Natural killer cell (primary cell): ENCODE measurements around the gene BNC2. TPM values are rescaled to one million over a fixed set of nuclear protein-coding genes. Genes with fewer than 3 reads are reported as not detected.

Experiments
- ATAC-seq, 3 donors: fragments of 150-1000 bp in 2 of 3; fragments of 200-7000 bp in 1 of 3; cut with Tn5 transposase; 1 replicate in 1 of 3; 2 replicates in 2 of 3; pipeline ENCODE4 v1.10.0; 2021; ENCODE audit warnings: mild to moderate bottlenecking in 2 of 3, moderate library complexity in 2 of 3
- DNase-seq, 2 donors: peaks; one replicate each; pipeline versions ENCODE4 v3.0.0 to v3.0.0-alpha.2; 2013 to 2021; ENCODE audit warnings: mixed read lengths in 1 of 2
- H3K27ac ChIP-seq: one replicate; pipeline ENCODE4 v1.5.1; 2013; ENCODE audit warnings: mild to moderate bottlenecking, low read length
- H3K27me3 ChIP-seq: one replicate; pipeline ENCODE4 v1.6.1; 2013; ENCODE audit warnings: low read length; ENCODE audit not compliant: control insufficient read depth, insufficient read depth
- H3K36me3 ChIP-seq: one replicate; pipeline ENCODE4 v1.6.1; 2013; ENCODE audit warnings: low read length; ENCODE audit not compliant: control insufficient read depth, insufficient read depth
- H3K4me1 ChIP-seq: one replicate; pipeline ENCODE4 v1.6.1; 2013; ENCODE audit warnings: low read length; ENCODE audit not compliant: control insufficient read depth, insufficient read depth
- H3K4me3 ChIP-seq: one replicate; pipeline ENCODE4 v1.5.1; 2013; ENCODE audit warnings: low read length
- H3K9me3 ChIP-seq: one replicate; pipeline ENCODE4 v1.6.1; 2013; ENCODE audit warnings: low read length; ENCODE audit not compliant: control insufficient read depth, insufficient read depth
- H3K27ac Mint-ChIP-seq, 2 donors: one replicate each; pipeline ENCODE4 v1.8.0; 2022; ENCODE audit warnings: mild to moderate bottlenecking in 2 of 2, mixed read lengths in 2 of 2, moderate library complexity in 1 of 2
- H3K27me3 Mint-ChIP-seq, 2 donors: one replicate each; pipeline ENCODE4 v1.8.0; 2022; ENCODE audit warnings: low read depth in 2 of 2, mixed read lengths in 2 of 2
- H3K36me3 Mint-ChIP-seq: one replicate; pipeline ENCODE4 v1.8.0; 2022; ENCODE audit warnings: mixed read lengths
- H3K4me1 Mint-ChIP-seq, 2 donors: one replicate each; pipeline ENCODE4 v1.8.0; 2022; ENCODE audit warnings: mixed read lengths in 2 of 2
- H3K4me3 Mint-ChIP-seq: one replicate; pipeline ENCODE4 v1.8.0; 2022; ENCODE audit warnings: mild to moderate bottlenecking, moderate library complexity, mixed read lengths
- H3K9me3 Mint-ChIP-seq, 2 donors: one replicate each; pipeline ENCODE4 v1.8.0; 2022; ENCODE audit warnings: mixed read lengths in 2 of 2
- WGBS: methylation state at CpG from one replicate; pipeline ENCODE4 v1.1.7; 2013; ENCODE audit warnings: missing lambda C conversion rate; ENCODE audit not compliant: insufficient coverage; 5-methylcytosine and 5-hydroxymethylcytosine counted together
- intact Hi-C: fragments of 100-400 bp; cut with micrococcal nuclease; formaldehyde crosslinking; loops from one replicate; pipeline ENCODE4 v1.14.2; 2022
- total RNA-seq, 4 donors: library from RNA; stranded (reverse); fragments of 120-200 nt in 1 of 4; gene quantifications; one replicate each; pipeline versions ENCODE4 v1.2.3 to v1.2.4, GENCODE V29; 2013 to 2022
- TF ChIP-seq, protein P1 (sequence below): fragments of 200-600 bp; IDR thresholded peaks from one replicate; pipeline ENCODE4 v1.8.0; 2022; ENCODE audit warnings: antibody characterized with exemption

The BNC2 gene
- total RNA-seq, 3 donors from 2014 or later (not counting 1 experiment from before 2014, with no cell fraction given): 36.9 to 84.2 (median 66.5) TPM

DNA sequence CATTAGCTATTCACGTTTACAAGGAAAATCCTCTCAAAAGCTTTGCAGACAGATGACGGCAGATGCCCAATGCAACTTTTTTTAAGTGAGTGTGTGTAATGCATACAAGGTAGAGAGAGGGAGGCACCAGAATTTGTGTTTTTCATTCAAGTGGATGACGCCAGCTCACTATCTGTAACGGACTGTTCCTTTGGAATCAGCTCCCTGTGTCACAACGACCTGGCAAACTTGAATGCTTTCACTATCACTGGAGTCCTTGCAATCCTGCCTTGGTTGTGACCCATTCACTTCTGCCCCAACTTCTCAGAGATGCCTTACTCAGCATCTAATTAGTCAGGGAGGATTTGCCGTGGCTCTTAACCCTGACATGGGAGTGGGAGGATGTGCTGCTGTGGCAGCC lies 148.5 kb downstream of the BNC2 start:
- 88% methylated on average over 6 of the region's 6 CpGs for WGBS
- Histone ChIP-seq H3K27ac (no peak overlapping the region), H3K36me3 (no peaks in the 10 kb centered on the region), H3K27me3 (peaks cover 11% of the 10 kb centered on the region), H3K4me3 (no peak overlapping the region), H3K4me1 (peaks cover 3% of the 10 kb centered on the region), H3K9me3 (no peaks in the 10 kb centered on the region)
- Mint-ChIP-seq H3K27ac (no peak overlapping the region), H3K4me3 (no peak overlapping the region), H3K4me1 (peaks cover 5 to 6% of the 10 kb centered on the region in 2 donors), H3K27me3 (peaks cover 4 to 9% of the 10 kb centered on the region in 2 donors), H3K36me3 (no peaks in the 10 kb centered on the region), H3K9me3 (no peaks in the 10 kb centered on the region)
- intact Hi-C loops: no loop called here
- DNase-seq: no peak
- TF ChIP-seq, protein P1, sequence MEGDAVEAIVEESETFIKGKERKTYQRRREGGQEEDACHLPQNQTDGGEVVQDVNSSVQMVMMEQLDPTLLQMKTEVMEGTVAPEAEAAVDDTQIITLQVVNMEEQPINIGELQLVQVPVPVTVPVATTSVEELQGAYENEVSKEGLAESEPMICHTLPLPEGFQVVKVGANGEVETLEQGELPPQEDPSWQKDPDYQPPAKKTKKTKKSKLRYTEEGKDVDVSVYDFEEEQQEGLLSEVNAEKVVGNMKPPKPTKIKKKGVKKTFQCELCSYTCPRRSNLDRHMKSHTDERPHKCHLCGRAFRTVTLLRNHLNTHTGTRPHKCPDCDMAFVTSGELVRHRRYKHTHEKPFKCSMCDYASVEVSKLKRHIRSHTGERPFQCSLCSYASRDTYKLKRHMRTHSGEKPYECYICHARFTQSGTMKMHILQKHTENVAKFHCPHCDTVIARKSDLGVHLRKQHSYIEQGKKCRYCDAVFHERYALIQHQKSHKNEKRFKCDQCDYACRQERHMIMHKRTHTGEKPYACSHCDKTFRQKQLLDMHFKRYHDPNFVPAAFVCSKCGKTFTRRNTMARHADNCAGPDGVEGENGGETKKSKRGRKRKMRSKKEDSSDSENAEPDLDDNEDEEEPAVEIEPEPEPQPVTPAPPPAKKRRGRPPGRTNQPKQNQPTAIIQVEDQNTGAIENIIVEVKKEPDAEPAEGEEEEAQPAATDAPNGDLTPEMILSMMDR: no peak
- ATAC-seq: no peak

GRCh38 chr9:16720386-16720785 lies 150.1 kb downstream of the BNC2 start:
- H3K4me1 ChIP-seq: no peaks in the 10 kb centered on the region
- Mint-ChIP-seq H3K4me1 (peaks cover 0 to 14% of the 10 kb centered on the region in 2 donors), H3K36me3 (no peaks in the 10 kb centered on the region), H3K9me3 (no peaks in the 10 kb centered on the region), H3K27ac (no peak overlapping the region), H3K27me3 (no peaks in the 10 kb centered on the region), H3K4me3 (no peak overlapping the region)
- ATAC-seq (no peak), DNase-seq (no peak)
- WGBS: 100% methylated on average over 2 of the region's 3 CpGs
- peaks cover 2% of the 10 kb centered on the region for H3K27me3 ChIP-seq
- intact Hi-C loops: no loop called here
- TF ChIP-seq, protein P1: no peak
- no peak overlapping the region for H3K27ac ChIP-seq
- no peaks in the 10 kb centered on the region for H3K9me3 ChIP-seq
- H3K4me3 ChIP-seq: no peak overlapping the region
- no peaks in the 10 kb centered on the region for H3K36me3 ChIP-seq

GRCh38 chr9:16719921-16720320 lies 150.5 kb downstream of the BNC2 start:
- Histone ChIP-seq H3K4me3 (no peak overlapping the region), H3K27ac (no peak overlapping the region), H3K4me1 (no peaks in the 10 kb centered on the region), H3K36me3 (no peaks in the 10 kb centered on the region), H3K9me3 (no peaks in the 10 kb centered on the region), H3K27me3 (peaks cover 2% of the 10 kb centered on the region)
- Mint-ChIP-seq H3K9me3 (no peaks in the 10 kb centered on the region), H3K27me3 (no peaks in the 10 kb centered on the region), H3K27ac (no peak overlapping the region), H3K4me1 (peaks cover 0 to 14% of the 10 kb centered on the region in 2 donors), H3K4me3 (no peak overlapping the region), H3K36me3 (no peaks in the 10 kb centered on the region)
- WGBS: 84% methylated on average over 2 of the region's 4 CpGs
- no peak for ATAC-seq
- TF ChIP-seq, protein P1: no peak
- intact Hi-C loops: no loop called here
- no peak for DNase-seq

DNA sequence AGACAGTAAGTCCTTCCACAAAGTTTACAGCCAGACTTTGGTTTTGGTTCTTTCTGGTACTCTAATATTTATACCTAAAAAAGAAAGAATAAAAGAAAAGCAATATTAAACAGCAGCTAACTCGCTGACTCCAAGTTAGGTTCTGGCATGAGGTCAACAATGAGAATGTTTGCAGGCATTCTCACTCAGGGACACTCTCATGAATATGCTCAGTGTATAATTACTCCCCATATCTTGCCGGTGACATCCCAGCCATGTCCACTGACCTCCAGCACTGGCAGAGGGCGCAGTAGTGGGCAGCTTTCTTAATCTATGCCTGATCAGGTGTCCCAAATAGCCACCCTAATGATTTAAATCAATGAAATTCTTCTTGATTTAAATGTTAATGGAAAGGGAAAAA lies 151.5 kb downstream of the BNC2 start:
- TF ChIP-seq, protein P1: no peak
- DNase-seq (no peak), ATAC-seq (no peak)
- H3K4me3 ChIP-seq: no peak overlapping the region
- intact Hi-C loops: no loop called here
- H3K27ac Mint-ChIP-seq: no peak overlapping the region
- WGBS: 82% methylated on average over 3 of the region's 3 CpGs
- no peak overlapping the region for H3K27ac ChIP-seq
- H3K27me3 ChIP-seq: no peaks in the 10 kb centered on the region
- H3K9me3 ChIP-seq: no peaks in the 10 kb centered on the region
- H3K9me3 Mint-ChIP-seq: no peaks in the 10 kb centered on the region
- H3K4me3 Mint-ChIP-seq: no peak overlapping the region
- no peaks in the 10 kb centered on the region for H3K4me1 ChIP-seq
- no peaks in the 10 kb centered on the region for H3K27me3 Mint-ChIP-seq
- no peaks in the 10 kb centered on the region for H3K36me3 Mint-ChIP-seq
- peaks cover 0 to 22% of the 10 kb centered on the region in 2 donors for H3K4me1 Mint-ChIP-seq
- H3K36me3 ChIP-seq: no peaks in the 10 kb centered on the region
